GM19324 (cell line): ENCODE data around the gene VHLL.

Experiments
- ATAC-seq: cut with Tn5 transposase; IDR thresholded peaks from one replicate; pipeline ENCODE4 v1.9.1; 2021; ENCODE audit warnings: mild to moderate bottlenecking, moderate library complexity; ENCODE audit not compliant: unreplicated experiment, low FRiP score

VHLL gene

DNA sequence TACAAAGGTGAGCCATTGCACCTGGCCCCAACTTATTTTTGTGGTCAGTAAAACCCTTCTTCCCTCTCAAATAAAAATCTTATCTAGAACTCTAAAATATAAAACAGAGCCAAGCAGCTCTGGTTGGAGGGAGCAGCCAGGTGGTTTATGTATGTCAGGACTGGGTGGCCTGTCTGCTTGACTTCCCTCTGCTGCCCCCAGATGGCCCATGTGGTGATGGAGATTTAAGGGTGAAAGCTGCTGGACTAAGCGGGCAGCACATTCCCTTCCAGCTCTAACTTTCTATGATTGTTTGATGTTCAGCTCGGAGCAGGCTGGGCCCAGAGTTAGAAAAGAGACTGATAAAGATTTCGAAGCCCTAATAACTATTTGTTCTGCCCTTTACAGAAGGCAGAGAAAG lies 39.3 kb downstream of the VHLL start:
- ATAC-seq, result no peak

- no peak for ATAC-seq
Measured at GRCh38 chr1:156258859-156259258, 40.2 kb downstream of the VHLL start.

DNA sequence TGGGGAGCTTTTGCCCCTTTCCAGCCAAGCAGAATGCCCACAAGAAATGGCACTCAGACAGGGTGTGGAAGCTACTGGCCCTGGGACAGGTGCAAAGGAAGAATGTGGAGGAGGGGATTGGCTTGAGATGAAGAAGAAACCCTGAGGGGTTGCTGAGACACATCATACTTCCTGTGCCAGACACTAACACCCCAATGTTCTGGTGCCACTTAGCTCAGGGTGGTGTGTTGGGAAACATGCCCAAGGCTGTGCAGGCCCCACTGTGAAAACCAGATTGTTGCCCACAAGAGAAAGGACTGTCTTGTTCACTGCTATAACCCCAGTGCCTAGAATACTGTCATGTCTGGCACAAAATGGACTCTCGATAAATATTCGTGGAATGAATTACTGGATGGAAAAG lies 41.4 kb downstream of the VHLL start:
- no peak for ATAC-seq

DNA sequence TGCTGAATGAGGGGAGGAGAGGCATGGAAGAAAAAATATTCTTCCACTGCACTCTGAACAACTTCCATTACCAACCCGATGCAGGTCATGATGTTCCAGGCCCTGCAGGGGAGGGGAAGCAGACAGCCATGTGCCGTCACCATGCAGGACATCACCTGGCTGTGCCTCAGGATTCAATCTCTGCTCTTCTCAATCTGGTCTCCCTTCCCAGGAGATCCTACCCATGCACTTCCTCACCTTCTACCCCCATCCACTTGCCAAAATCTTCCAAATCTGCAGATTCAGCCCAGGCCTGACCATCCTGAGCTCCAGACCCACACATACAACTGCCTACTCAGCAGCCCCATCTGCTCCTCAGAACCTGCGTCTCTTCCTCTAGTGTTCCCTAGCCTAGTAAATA lies 45.5 kb downstream of the VHLL start:
- ATAC-seq, result no peak

- ATAC-seq, result no peak
Measured at GRCh38 chr1:156251527-156251926, 47.6 kb downstream of the VHLL start.

DNA sequence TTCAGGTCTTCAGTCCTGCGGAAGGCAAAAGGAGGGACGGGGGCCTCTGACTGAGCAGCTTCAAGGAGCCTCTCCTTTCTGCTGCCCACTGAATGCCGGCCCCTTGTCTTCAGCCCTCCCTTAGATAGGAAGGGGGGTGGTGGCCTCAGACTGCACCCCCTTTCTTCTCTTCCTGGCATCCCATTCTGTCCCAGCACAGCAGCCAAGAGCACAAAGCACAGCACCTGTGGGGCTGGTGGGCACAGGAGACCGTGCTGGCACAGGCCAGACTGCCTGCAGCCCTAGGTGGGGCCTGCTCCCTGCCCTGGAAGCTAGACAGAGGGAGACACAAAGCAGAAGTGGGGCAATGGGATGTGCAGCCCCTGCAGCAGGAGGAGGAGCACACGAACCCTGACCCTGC lies 49.5 kb downstream of the VHLL start:
- ATAC-seq, result no peak
